H9 (cell line): ENCODE results near the gene CHD1. TPM values are rescaled to one million over a fixed set of nuclear protein-coding genes. Genes with fewer than 3 reads are reported as not detected.

Source experiments
- DNase-seq: peaks from one replicate; pipeline ENCODE4 v3.0.0-alpha.2; 2017
- H2AFZ ChIP-seq: one replicate; pipeline ENCODE4 v1.6.1; 2013; ENCODE audit warnings: mild to moderate bottlenecking, low read length, control low read depth, moderate library complexity
- H2AK5ac ChIP-seq: 2 replicates; pipeline ENCODE4 v1.6.1; 2013; ENCODE audit warnings: low read length, control low read depth, mixed read lengths; ENCODE audit not compliant: insufficient read length
- H2BK120ac ChIP-seq: one replicate; pipeline ENCODE4 v1.6.1; 2013; ENCODE audit warnings: low read depth, mild to moderate bottlenecking, low read length, control low read depth, inconsistent platforms; ENCODE audit not compliant: poor library complexity, severe bottlenecking
- H2BK12ac ChIP-seq: 2 replicates; pipeline ENCODE4 v1.6.1; 2013; ENCODE audit warnings: low read length, control low read depth, mixed read lengths, low read depth; ENCODE audit not compliant: insufficient read length
- H2BK15ac ChIP-seq: 2 replicates; pipeline ENCODE4 v1.6.1; 2013; ENCODE audit warnings: low read depth, low read length, control low read depth
- H2BK20ac ChIP-seq: one replicate; pipeline ENCODE4 v1.6.1; 2013; ENCODE audit warnings: low read depth, mild to moderate bottlenecking, low read length, control low read depth, inconsistent platforms; ENCODE audit not compliant: poor library complexity, severe bottlenecking
- H2BK5ac ChIP-seq: 2 replicates; pipeline ENCODE4 v1.6.1; 2013; ENCODE audit warnings: low read length, control low read depth, mixed read lengths; ENCODE audit not compliant: insufficient read length
- H3K14ac ChIP-seq: 2 replicates; pipeline ENCODE4 v1.6.1; 2013; ENCODE audit warnings: low read length, control low read depth; ENCODE audit not compliant: insufficient read depth
- H3K18ac ChIP-seq: 2 replicates; pipeline ENCODE4 v1.6.1; 2013; ENCODE audit warnings: low read depth, mild to moderate bottlenecking, mixed read lengths, low read length, control low read depth; ENCODE audit not compliant: insufficient read length
- H3K23ac ChIP-seq: 2 replicates; pipeline ENCODE4 v1.6.1; 2013; ENCODE audit warnings: low read length, control low read depth, mixed read lengths, low read depth; ENCODE audit not compliant: insufficient read length
- H3K23me2 ChIP-seq: 2 replicates; pipeline ENCODE4 v1.6.1; 2013; ENCODE audit warnings: low read depth, mild to moderate bottlenecking, mixed read lengths, low read length, control low read depth; ENCODE audit not compliant: insufficient read length, poor library complexity, severe bottlenecking
- H3K27ac ChIP-seq: 2 replicates; pipeline ENCODE4 v1.5.1; 2013; ENCODE audit warnings: low read length, control low read depth, mixed read lengths, low read depth; ENCODE audit not compliant: insufficient read length
- H3K27me3 ChIP-seq: 2 replicates; pipeline ENCODE4 v1.6.1; 2013; ENCODE audit warnings: low read length, control low read depth, inconsistent platforms; ENCODE audit not compliant: insufficient read depth
- H3K4ac ChIP-seq: 2 replicates; pipeline ENCODE4 v1.6.1; 2013; ENCODE audit warnings: low read depth, mild to moderate bottlenecking, control low read depth, inconsistent platforms, low read length, moderate library complexity
- H3K4me1 ChIP-seq: 2 replicates; pipeline ENCODE4 v1.6.1; 2013; ENCODE audit warnings: low read length, control low read depth, inconsistent platforms; ENCODE audit not compliant: insufficient read depth
- H3K4me2 ChIP-seq: 2 replicates; pipeline ENCODE4 v1.6.1; 2013; ENCODE audit warnings: low read length, control low read depth, mixed read lengths; ENCODE audit not compliant: insufficient read length, insufficient read depth
- H3K56ac ChIP-seq: 2 replicates; pipeline ENCODE4 v1.6.1; 2013; ENCODE audit warnings: low read depth, mild to moderate bottlenecking, mixed read lengths, low read length, control low read depth; ENCODE audit not compliant: insufficient read length
- H3K79me1 ChIP-seq: 2 replicates; pipeline ENCODE4 v1.6.1; 2013; ENCODE audit warnings: low read depth, mild to moderate bottlenecking, moderate library complexity, low read length, control low read depth, inconsistent platforms; ENCODE audit not compliant: insufficient read depth, poor library complexity, severe bottlenecking
- H3K79me2 ChIP-seq: 2 replicates; pipeline ENCODE4 v1.6.1; 2013; ENCODE audit warnings: low read length, control low read depth, inconsistent platforms; ENCODE audit not compliant: insufficient read depth
- H3K9ac ChIP-seq: 2 replicates; pipeline ENCODE4 v1.6.1; 2013; ENCODE audit warnings: low read length, control low read depth, mixed read lengths; ENCODE audit not compliant: insufficient read length; ENCODE audit errors: extremely low read depth
- H3K9me3 ChIP-seq: one replicate; pipeline ENCODE4 v1.6.1; 2013; ENCODE audit warnings: low read depth, low read length, inconsistent platforms; ENCODE audit not compliant: control insufficient read depth
- H3T11ph ChIP-seq: one replicate; pipeline ENCODE4 v1.6.1; 2013; ENCODE audit warnings: mild to moderate bottlenecking, low read length, control low read depth, inconsistent platforms
- H4K20me1 ChIP-seq: one replicate; pipeline ENCODE4 v1.6.1; 2013; ENCODE audit not compliant: control insufficient read depth, insufficient read length, insufficient read depth
- H4K5ac ChIP-seq: 2 replicates; pipeline ENCODE4 v1.6.1; 2013; ENCODE audit warnings: low read depth, mild to moderate bottlenecking, mixed read lengths, low read length, control low read depth; ENCODE audit not compliant: insufficient read length
- H4K8ac ChIP-seq: replicated peaks from 2 replicates; pipeline ENCODE4 v1.6.1; 2013; ENCODE audit warnings: low read length, control low read depth, mixed read lengths, low read depth; ENCODE audit not compliant: insufficient read length
- H4K91ac ChIP-seq: 2 replicates; pipeline ENCODE4 v1.6.1; 2013; ENCODE audit warnings: low read depth, mild to moderate bottlenecking, moderate library complexity, mixed read lengths, low read length, control low read depth; ENCODE audit not compliant: insufficient read length
- H3K27ac Mint-ChIP-seq, 3 experiments: 2 replicates in 2 of 3; 3 replicates in 1 of 3; pipeline ENCODE4 v1.8.0; 2020 to 2021; ENCODE audit warnings: mixed read lengths in 3 of 3, mild to moderate bottlenecking in 1 of 3, moderate library complexity in 1 of 3
- H3K27me3 Mint-ChIP-seq: 2 replicates; pipeline ENCODE4 v1.8.0; 2021; ENCODE audit warnings: low read depth, mild to moderate bottlenecking, moderate library complexity, mixed read lengths
- H3K36me3 Mint-ChIP-seq, 3 experiments: 2 replicates in 2 of 3; 3 replicates in 1 of 3; pipeline ENCODE4 v1.8.0; 2020 to 2021; ENCODE audit warnings: low read depth in 3 of 3, mixed read lengths in 3 of 3; ENCODE audit not compliant: insufficient read depth in 1 of 3
- H3K4me1 Mint-ChIP-seq, 2 experiments: 2 replicates each; pipeline ENCODE4 v1.8.0; 2020; ENCODE audit warnings: mixed read lengths in 2 of 2
- H3K4me3 Mint-ChIP-seq, 2 experiments: 2 replicates in 1 of 2; 3 replicates in 1 of 2; pipeline ENCODE4 v1.8.0; 2020 to 2021; ENCODE audit warnings: mild to moderate bottlenecking in 2 of 2, mixed read lengths in 2 of 2, moderate library complexity in 1 of 2
- H3K9me3 Mint-ChIP-seq, 2 experiments: 2 replicates in 1 of 2; 3 replicates in 1 of 2; pipeline ENCODE4 v1.8.0; 2020; ENCODE audit warnings: mild to moderate bottlenecking in 2 of 2, mixed read lengths in 2 of 2, moderate library complexity in 1 of 2
- CTCF ChIP-seq: fragments of 200-600 bp; sonication (generic); conservative IDR thresholded peaks from 3 replicates; pipeline ENCODE4 v1.8.0; 2021; ENCODE audit warnings: antibody characterized with exemption, mild to moderate bottlenecking
- WGBS: extraction: QIAGEN DNeasy Blood & Tissue Kit; methylation state at CpG from one replicate; pipeline ENCODE4 v1.1.7; 2013; ENCODE audit warnings: missing lambda C conversion rate, low lambda C conversion rate, mixed read lengths; ENCODE audit not compliant: insufficient read length; ENCODE audit errors: extremely low coverage; 5-methylcytosine and 5-hydroxymethylcytosine counted together
- total RNA-seq: library from RNA; stranded (reverse); gene quantifications from 2 replicates; pipeline ENCODE4 v1.2.1, GENCODE V29; 2021

CHD1 gene
- total RNA-seq, 1 experiment from 2014 or later, result 62.7 TPM

GRCh38 chr5:98845878-98846277 lies 82.9 kb downstream of the CHD1 start:
- Mint-ChIP-seq H3K4me3 (no peak overlapping the region), H3K36me3 (peaks cover 14 to 42% (median 32%) of the 10 kb centered on the region in 3 experiments), H3K4me1 (peaks cover 0 to 5% of the 10 kb centered on the region in 2 experiments; a peak in 1 of 4 replicates), H3K27ac (no peak overlapping the region), H3K27me3 (no peaks in the 10 kb centered on the region), H3K9me3 (peaks cover 42 to 44% of the 10 kb centered on the region in 2 experiments)
- Histone ChIP-seq H2AFZ (no peak overlapping the region), H4K8ac (no peak overlapping the region), H3K14ac (no peak overlapping the region), H2BK5ac (no peak overlapping the region), H2BK15ac (no peak overlapping the region), H3K9me3 (peaks cover 15% of the 10 kb centered on the region), H3K27me3 (no peaks in the 10 kb centered on the region), H4K20me1 (no peaks in the 10 kb centered on the region), H3K79me1 (no peaks in the 10 kb centered on the region), H3K4ac (no peak overlapping the region), H3K4me1 (no peaks in the 10 kb centered on the region), H3T11ph (no peak overlapping the region), H3K9ac (no peak overlapping the region), H3K23ac (no peak overlapping the region), H3K27ac (no peak overlapping the region), H2BK12ac (no peak overlapping the region), H2BK120ac (no peak overlapping the region), H2BK20ac (no peak overlapping the region), H3K56ac (no peak overlapping the region), H4K91ac (no peak overlapping the region), H3K23me2 (no peaks in the 10 kb centered on the region), H3K18ac (no peak overlapping the region), H4K5ac (no peak overlapping the region), H3K79me2 (no peaks in the 10 kb centered on the region), H3K4me2 (no peak overlapping the region), H2AK5ac (no peak overlapping the region)
- no peak for TF ChIP-seq CTCF
- no peak for DNase-seq
- no CpG with 5 or more reads among the region's 8 CpGs for WGBS
